HG02870 (cell line): Measurements from ENCODE around the gene SDF4.

ENCODE experiments used
- ATAC-seq: cut with Tn5 transposase; IDR thresholded peaks from one replicate; pipeline ENCODE4 v1.9.1; 2021; ENCODE audit warnings: mild to moderate bottlenecking, moderate library complexity; ENCODE audit not compliant: unreplicated experiment

SDF4 gene

GRCh38 chr1:1231400-1232207 is at the start of gene SDF4:
Gene SDF4 (minus strand): TSS chr1:1232001. CDS start chr1:1228772, 3,229 bp downstream.
- ATAC-seq, result peak; percentile 91

GRCh38 chr1:1280782-1281481 is 49.1 kb upstream of the SDF4 start:
- no peak for ATAC-seq

- ATAC-seq, result no peak
Measured at GRCh38 chr1:1279028-1279427, 47.2 kb upstream of the SDF4 start.

GRCh38 chr1:1278620-1279019 is 46.8 kb upstream of the SDF4 start:
- no peak for ATAC-seq

- no peak for ATAC-seq
Measured at GRCh38 chr1:1275836-1276235, 44.0 kb upstream of the SDF4 start.

- ATAC-seq, result no peak
Measured at GRCh38 chr1:1274931-1275431, 43.2 kb upstream of the SDF4 start.

GRCh38 chr1:1274299-1274930 is 42.6 kb upstream of the SDF4 start:
- ATAC-seq, result no peak

GRCh38 chr1:1273512-1274298 is 41.9 kb upstream of the SDF4 start, which contains the start of gene UBE2J2:
Gene UBE2J2 (minus strand): TSS chr1:1273854. CDS start chr1:1267992, 5,862 bp downstream.
- ATAC-seq, result peak; percentile 78

GRCh38 chr1:1273209-1273511 is 41.4 kb upstream of the SDF4 start:
- no peak for ATAC-seq

GRCh38 chr1:1272341-1273208 is 40.8 kb upstream of the SDF4 start:
- ATAC-seq, result no peak

- no peak for ATAC-seq
Measured at GRCh38 chr1:1270813-1271212, 39.0 kb upstream of the SDF4 start.

GRCh38 chr1:1268284-1268682 is 36.5 kb upstream of the SDF4 start:
- no peak for ATAC-seq

- ATAC-seq, result no peak
Measured at GRCh38 chr1:1267488-1268283, 35.9 kb upstream of the SDF4 start.

- ATAC-seq, result no peak
Measured at GRCh38 chr1:1264868-1265272, 33.1 kb upstream of the SDF4 start.

GRCh38 chr1:1264026-1264425 is 32.2 kb upstream of the SDF4 start:
- no peak for ATAC-seq

GRCh38 chr1:1262758-1263157 is 31.0 kb upstream of the SDF4 start:
- no peak for ATAC-seq

- no peak for ATAC-seq
Measured at GRCh38 chr1:1262071-1262470, 30.3 kb upstream of the SDF4 start.

- ATAC-seq, result no peak
Measured at GRCh38 chr1:1260843-1261560, 29.2 kb upstream of the SDF4 start.
